ENCODE data around the gene TIGD2. TPM values are rescaled to one million over a fixed set of nuclear protein-coding genes. Genes with fewer than 3 reads are reported as not detected.

TIGD2 gene
- 1.5 TPM for total RNA-seq
- long read RNA-seq, result 0 reads

DNA sequence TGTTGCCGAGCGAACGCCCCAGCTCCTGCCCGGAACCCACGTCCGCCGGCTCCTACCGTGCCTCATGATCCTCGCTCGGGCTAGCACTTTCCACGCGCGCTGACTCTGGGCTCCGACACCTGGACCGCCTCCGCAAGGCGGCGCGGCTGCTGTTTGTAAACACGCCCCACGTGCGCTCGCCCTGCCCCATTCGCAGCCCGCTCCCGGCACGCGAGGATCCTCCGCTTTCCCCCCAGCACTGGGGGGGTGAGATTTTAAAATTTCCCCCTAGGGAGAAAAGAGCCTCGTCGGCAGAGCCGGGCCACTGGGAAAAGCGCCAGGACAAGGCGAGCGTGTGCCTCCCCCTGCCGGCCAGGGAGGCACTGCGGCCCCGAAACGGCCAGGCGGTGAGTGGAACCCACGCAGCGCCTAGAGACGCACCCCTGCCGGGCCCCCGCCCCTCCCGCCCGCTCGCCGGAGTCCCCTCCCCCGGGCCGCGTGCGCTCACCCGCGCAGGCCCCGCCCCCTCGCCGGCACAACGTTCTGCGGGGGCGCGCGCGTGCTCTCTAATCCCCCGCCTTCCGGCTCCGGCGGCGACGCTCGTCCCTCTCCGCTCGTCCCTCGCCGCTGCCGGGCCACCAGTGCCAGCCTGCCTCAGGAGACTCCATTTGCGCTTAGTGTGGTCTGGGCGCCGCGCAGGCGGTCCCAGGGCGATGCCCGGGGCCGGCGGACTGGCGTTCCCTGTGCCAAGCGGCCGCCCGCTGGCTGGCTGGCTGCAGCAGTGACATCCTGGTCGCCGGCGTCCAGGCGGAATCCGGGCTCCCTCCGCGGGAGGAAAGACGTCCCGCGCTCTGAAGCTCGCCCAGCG lies at the start of gene TIGD2:
Gene TIGD2 (plus strand): TSS at position 548 of the 847 bp plus-strand sequence. CDS start 1,442 bp downstream, outside the sequence.
- peak; percentile 93 for DNase-seq (ENCODE audit: low spot score)

DNA sequence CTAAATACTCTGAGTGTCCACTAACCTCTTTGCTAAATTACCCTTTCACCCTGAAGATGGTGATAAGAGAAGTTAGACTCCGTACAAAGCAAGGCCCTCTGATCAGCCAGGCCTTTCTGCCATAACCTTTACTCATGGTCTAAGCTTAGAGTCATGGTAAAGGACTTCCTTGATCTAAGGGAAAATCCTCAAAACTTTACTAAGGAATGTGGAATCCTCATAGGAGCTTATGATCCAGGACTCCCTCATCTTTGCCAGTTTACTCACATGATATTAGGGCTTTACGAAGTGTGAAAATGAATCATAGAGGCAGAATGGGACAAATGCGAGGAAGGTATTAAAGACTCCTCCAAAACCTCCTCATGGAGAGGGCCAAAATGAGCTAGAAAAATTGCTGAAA lies 46.5 kb upstream of the TIGD2 start:
- intact Hi-C loops (cut with DNase I), result no loop called here
- DNase-seq (ENCODE audit: low spot score), result no peak

More for the DNA sequence above, at the start of gene TIGD2:
- intact Hi-C loops (cut with DNase I), result loop anchor here (5.0 kb wide), 2 partner anchors 54 to 289 kb away; partner anchors contain the start of gene FAM13A

DNA sequence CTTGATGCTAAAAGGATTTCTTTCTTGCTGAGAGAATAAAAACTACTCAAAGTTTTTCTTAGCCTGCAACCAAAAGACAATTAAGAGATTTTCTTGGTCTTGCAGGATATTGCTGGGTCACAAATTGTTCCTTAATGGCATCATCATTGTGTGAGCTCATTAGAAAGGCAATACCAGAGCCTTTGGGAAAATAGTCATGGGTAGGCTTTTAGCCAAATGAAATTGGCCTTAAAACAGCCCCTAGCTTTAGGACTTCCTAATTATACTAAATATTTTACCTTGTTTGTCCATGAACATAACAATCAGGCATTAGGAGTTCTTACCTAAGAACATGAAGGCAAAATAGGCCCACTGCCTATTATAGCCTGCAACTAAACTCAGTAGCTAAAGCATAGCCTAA lies 43.9 kb upstream of the TIGD2 start:
- DNase-seq (ENCODE audit: low spot score), result no peak
- intact Hi-C loops (cut with DNase I), result no loop called here

DNA sequence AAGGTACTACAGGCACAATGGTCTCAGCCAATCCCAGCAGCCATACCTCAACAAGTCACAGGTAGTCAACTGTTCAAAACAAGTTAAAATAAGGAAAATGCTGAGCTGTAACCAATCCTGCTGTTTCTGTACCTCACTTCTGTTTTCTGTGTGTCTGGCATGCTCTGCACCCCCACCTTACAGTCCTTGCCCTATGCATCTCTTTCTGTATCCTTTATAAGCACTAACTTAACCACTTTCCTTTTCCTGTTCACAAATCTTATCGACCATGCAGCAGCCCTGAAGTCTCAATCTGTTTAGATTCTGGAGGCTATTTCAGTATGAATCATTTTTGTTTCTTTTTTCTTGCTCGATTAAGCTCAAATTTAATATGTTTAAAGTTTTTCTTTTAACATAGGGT lies 41.9 kb upstream of the TIGD2 start:
- DNase-seq (ENCODE audit: low spot score), result no peak
- intact Hi-C loops (cut with DNase I), result no loop called here

DNA sequence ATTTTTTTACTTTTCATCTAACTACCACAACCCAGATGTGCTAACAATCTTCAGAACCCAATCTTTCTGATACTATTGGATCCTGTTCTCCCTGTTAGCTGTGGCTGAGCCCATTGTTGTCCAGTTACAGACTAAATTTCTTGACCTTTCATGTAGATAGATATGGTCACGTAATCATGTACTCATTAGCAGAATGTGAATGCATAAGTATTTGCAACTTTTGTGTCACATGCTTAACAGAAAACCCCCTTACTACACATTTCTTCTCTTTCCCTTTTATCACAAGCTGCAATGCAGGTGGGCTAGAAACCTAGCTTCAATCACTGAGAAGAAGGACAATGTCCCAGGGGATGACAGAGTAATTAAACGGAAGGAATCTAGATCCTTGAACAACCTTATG lies 41.3 kb upstream of the TIGD2 start:
- intact Hi-C loops (cut with DNase I), result no loop called here
- no peak for DNase-seq (ENCODE audit: low spot score)

DNA sequence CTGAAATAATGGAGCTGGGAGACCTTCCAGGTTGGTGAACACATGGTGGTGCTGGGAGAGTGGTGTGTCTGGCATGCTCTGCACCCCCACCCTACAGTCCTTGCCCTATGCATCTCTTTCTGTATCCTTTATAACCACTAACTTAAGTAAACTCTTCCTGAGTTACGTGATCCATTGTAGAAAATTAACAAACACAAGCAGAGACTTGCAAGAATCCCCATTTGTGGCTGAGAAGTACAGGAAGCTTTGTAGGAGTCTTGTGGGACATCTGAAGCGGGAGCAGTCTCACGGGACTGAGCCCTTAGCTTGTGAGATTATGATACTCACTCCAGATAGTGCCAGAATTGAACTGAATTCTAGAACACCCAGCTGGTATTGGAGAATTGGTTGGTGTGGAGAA lies 40.0 kb upstream of the TIGD2 start:
- intact Hi-C loops (cut with DNase I), result no loop called here

DNA sequence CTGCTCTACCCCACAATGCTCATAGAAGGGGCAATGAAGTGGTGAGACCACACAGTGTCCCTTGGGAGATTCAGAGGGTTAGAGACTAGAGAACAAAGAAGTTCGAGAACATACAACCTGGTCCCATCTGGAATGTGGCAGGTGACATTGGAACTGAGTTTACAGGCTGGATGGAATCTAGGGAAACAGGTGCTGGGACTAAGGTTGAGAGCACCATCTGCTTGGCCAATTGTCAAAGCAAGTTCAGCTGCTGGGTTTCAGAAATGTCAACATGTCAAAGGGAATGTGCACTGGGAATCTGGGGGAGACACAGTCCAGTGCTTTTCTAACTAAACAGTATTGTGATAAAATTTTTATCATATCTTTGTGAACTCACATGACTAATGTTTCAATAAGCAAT lies 38.4 kb upstream of the TIGD2 start:
- DNase-seq (ENCODE audit: low spot score), result no peak
- intact Hi-C loops (cut with DNase I), result no loop called here

More for the DNA sequence above, 40.0 kb upstream of the TIGD2 start:
- DNase-seq (ENCODE audit: low spot score), result no peak

DNA sequence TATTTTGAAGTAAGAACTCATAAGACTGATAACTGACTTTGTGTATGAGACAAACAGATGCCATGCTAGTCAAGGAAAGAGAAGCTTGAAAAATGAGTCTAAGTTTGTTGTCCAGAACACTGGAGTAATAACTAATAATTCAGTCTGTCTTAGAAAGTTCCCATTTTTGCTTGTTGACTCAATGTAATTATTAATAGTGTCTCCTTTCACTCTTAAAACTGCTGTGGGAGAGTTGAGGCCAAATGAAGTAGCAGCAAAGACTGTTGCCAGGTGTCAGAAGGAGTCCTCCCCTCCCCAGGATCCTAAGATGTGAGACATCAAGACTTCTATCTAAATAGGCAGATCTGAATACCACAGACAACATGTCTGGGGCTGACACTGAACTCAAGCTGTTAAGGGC lies 33.6 kb upstream of the TIGD2 start:
- DNase-seq (ENCODE audit: low spot score), result no peak
- intact Hi-C loops (cut with DNase I), result no loop called here

DNA sequence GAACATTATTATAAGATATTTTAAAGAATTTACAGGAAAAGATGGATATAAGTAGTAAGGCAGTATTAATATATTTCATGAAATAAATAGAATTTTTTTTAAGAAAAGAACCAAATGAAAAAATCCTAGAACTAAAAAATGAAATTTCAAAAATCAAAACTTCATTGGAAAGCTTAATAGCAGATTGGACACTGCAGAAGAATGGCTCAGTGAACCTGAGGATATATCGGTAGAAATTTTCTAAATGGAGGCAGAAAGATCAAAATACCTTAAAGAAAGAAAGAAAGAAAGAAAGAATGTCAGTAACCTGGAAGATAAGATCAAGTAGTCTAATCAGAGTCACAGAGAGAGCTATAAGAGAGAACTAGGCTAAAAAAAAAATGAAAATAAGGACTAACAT lies 33.0 kb upstream of the TIGD2 start:
- intact Hi-C loops (cut with DNase I), result no loop called here
- DNase-seq (ENCODE audit: low spot score), result no peak

DNA sequence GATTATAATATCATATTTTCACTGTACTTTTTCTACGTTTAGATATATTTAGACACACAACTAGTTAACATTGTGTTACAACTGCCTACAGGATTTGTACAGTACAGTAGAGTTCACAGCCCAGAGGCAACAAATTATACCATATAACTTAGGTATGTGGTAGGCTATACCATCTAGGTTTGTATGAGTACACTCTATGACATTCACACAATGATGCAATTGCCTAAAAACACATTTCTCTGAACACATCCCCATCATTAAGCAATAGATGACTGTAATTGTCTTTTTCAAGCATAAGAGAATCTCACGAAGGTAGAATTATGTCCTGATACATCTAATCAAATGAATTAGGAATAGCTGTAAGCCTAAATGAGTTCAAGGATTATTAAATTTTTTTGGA lies 12.3 kb upstream of the TIGD2 start:
- no peak for DNase-seq (ENCODE audit: low spot score)
- intact Hi-C loops (cut with DNase I), result no loop called here

DNA sequence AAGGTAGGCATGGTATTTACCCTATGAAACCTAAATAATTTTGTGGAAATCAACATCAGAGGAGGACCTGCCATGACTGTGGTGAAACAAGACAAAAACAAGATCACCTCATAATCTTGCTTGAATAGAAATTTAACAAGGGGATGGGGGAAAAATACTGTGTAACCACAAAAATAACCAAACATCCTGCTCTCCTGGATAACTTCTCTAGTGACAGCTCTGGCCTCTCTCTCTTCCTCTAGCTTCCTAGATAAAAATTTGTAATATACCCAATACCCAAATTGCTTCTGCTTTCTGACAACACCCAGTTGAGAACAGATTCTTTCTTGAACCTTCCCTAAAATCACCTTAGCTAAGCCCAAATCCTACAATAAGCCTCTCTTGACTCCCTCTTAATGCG lies 11.9 kb upstream of the TIGD2 start:
- no peak for DNase-seq (ENCODE audit: low spot score)
- intact Hi-C loops (cut with DNase I), result no loop called here

DNA sequence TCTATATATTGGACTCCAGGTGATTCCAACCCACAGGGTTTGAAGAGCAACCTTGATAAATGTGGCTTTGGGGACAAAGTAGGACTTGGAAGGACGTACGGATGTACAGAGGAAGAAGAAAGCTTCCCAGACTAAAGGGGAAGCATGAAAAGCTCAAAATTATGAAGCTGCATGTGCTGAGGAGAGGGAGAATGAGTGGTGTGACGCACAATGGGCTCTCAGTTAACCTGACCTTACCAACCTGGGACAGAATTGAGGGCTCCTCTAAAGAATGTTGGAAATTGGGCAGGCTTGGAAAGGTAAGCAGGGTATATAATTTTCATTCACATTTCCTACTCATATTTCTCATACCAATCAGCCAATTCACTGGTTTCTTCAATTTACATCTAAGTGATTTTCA lies 10.5 kb upstream of the TIGD2 start:
- intact Hi-C loops (cut with DNase I), result no loop called here
- DNase-seq (ENCODE audit: low spot score), result no peak

DNA sequence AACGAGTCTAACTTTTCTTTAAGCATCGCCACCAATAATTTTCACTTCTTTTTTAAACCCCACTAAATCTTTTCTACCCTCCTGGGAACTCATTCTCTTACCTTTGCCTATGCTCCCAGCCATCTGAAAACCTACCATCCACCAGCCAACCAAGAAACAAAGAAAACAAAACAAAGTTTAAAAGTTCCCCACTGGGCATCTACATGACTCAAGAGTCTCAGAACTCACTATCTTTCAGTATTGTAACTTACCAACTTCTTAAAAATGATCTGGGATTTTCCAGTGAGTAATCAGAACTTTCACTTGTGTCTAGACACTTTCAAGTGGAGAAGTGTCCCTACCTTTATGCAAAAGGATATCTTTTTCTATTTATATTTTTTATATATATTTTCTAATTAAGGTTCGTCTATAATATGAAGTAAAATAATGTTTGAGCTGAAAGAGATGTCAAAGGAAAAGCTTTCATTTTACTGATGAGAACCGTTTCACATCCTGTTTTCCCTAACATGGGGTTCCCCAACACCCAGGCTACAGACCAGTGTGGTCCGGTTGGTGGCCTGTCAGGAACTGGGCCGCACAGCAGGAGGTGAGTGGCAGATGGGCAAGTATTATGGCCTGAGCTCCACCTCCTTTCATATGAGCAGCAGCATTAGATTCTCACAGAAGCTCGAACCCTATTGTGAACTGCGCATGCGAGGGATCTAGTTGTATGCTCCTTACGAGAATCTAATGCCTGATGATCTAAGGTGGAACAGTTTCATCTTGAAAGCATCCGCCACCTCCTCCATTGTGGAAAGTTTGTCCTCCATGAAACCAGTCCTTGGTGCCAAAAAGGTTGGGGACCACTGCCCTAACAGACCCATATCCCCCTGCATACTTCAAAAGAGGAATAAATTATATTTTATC lies 9.8 kb upstream of the TIGD2 start:
- intact Hi-C loops (cut with DNase I), result no loop called here
- no peak for DNase-seq (ENCODE audit: low spot score)

DNA sequence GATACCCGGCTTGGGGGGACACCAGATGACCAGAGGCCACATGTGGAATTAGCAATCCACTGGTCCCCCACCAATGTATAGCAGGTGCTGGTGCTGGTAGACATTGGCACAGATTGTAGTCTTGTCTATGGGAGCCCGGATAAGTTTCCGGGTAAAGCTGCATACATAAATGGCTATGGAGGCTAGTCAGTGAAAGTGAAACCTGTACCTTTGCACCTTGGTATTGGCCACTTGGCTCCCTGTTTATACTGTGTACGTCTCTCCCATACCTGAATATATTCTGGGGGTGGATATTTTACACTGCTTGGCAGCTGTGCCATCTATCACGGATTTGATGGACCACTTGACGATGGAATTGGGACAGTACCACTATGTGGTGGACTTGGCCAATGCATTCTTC lies 5.6 kb upstream of the TIGD2 start:
- DNase-seq (ENCODE audit: low spot score), result no peak
- intact Hi-C loops (cut with DNase I), result no loop called here

DNA sequence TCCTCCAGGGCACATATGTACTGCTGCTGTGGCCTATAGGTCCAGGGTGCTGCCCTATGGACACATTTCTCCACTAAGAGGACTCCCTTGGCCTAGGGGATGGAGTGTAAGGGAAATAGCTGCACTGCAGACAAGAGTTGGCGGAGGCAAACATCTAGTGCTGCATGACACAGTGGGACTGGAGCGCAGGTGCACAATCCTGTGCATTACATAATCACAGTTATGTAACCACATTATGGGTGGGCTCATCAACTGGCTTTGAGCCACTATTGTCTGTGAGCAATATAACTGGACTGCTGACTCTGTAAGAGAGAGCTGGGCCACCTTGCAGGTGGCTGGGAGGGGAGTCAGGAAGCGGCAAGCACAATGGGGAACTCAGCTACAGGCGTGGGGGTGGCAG lies 3.2 kb upstream of the TIGD2 start:
- intact Hi-C loops (cut with DNase I), result no loop called here
- no peak for DNase-seq (ENCODE audit: low spot score)

DNA sequence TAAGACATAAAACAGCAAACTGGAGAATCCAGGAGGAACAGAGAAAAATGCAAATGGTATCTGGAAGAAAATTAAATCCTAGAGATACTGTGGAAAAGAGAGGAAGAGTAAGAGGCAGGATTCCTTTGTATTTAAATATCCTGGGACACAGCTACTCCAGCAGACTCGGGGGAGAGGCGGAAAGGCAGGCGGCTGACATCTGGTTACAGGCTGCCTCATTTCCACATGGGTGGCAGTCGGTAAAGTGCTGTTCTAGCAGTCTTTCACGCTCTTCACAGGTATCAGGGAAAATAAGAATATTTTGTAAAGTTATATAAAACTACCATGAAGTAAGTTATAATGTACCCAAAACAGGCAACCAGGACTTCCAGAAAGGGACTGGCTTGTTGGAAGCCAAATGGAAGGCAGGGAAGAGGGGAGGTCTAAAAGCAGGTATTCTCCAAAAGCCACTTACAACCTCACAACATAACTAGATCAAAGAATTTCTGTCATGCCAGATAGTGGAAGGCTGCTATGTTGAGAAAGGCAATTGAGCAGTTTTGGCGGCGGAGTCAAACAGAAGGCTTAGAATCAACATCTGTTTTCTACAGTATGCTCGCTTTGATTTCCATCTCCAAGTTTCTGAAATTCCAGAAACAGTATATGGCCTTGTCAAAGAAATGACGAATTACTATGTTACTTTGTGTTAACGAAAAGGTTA lies 1.3 kb upstream of the TIGD2 start:
- intact Hi-C loops (cut with DNase I), result loop anchor here (5.0 kb wide), 2 partner anchors 53 to 288 kb away; partner anchors contain the start of gene FAM13A
- DNase-seq (ENCODE audit: low spot score), result no peak

DNA sequence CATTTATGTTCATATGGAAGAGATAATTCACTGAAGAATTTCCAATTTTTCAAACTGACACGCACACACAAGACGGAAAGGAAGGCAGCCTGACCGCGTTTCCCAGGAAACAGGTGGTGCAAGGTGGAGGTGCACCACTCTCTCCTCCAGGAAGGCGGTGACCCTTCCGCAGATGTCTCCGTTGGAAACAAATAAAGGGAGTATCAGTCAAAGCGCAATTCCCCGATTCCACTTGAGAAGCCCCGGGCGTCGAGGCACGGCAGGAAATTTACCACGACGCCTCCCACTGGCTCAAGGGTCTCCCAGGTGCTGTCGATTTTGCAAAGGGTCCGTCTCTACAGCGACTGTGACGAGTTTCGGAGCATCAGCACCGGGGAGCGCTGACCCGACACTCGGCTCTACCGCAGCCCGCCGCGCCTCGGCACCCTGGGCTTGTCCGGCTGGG lies 770 bp upstream of the TIGD2 start:
- intact Hi-C loops (cut with DNase I), result loop anchor here (5.0 kb wide), 2 partner anchors 53 to 288 kb away; partner anchors contain the start of gene FAM13A
- no peak for DNase-seq (ENCODE audit: low spot score)

DNA sequence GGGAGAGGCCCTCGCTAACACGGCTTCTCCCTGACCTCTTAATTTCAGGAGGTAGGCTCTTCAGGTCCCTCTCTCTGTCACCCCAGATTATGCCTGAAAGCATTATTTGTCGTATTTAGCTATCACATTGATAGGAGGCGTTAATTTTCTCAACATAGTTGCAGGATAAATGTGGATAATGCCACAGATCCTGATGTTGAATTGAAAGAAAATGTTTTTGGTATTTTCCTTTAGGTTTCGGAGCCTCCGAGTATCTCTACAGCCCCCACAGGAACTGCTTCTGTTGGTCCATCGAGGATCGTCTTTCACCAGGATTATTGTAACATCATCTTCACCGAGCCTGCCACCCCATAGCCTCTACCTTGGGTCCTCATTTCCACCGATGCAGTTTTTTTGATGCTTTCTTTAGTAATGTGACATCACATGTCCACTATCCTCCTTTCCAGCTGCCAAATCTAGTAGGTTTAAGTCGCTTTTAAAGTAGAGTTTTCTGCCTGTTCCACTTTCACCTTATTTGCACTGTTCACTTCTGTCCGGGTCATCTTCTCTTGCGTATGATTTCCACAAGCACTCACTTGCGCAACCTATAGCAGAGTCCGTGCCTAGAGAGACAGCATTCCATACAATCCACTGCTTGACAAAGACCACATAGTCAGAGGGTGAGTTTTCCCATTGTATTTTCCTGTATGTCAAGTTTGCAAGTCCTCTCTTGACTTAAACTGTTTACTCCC lies 665 bp downstream of the TIGD2 start:
- no peak for DNase-seq (ENCODE audit: low spot score)
- intact Hi-C loops (cut with DNase I), result loop anchor here (5.0 kb wide), 2 partner anchors 55 to 290 kb away; partner anchors contain the start of gene FAM13A

DNA sequence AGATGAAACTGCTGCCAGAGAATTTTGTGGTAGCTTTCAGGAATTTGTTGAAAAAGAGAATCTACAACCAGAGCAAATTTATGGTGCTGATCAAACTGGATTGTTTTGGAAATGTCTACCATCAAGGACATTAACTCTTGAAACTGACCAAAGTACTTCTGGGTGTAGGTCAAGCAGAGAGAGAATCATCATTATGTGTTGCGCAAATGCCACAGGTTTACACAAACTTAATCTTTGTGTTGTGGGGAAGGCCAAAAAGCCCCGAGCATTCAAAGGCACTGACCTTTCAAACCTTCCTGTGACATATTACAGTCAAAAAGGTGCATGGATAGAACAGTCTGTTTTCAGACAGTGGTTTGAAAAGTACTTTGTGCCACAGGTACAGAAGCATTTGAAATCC lies 2.1 kb downstream of the TIGD2 start:
- DNase-seq (ENCODE audit: low spot score), result no peak
- intact Hi-C loops (cut with DNase I), result loop anchor here (5.0 kb wide), 2 partner anchors 56 to 291 kb away; partner anchors contain the start of gene FAM13A

Measured in cardiac septum (tissue), 1 donor.